HepG2 (cell line): ENCODE measurements around the gene ADAM20. TPM values are rescaled to one million over a fixed set of nuclear protein-coding genes. Genes with fewer than 3 reads are reported as not detected.

Experiments used
- ATAC-seq: fragments of 200-7000 bp; cut with Tn5 transposase; 3 replicates; pipeline ENCODE4 v1.9.1; 2020; ENCODE audit warnings: mild to moderate bottlenecking, moderate library complexity
- Bru-seq: library from RNA; stranded (reverse); fragments of 400-500 nt; gene quantifications from one replicate; lab custom pipeline; 2021; lab: Mats Ljungman, UMichigan
- BruChase-seq, 2 experiments: library from RNA; stranded (reverse); fragments of 400-500 nt; gene quantifications; one replicate each; lab custom pipeline; 2021; lab: Mats Ljungman, UMichigan
- BruUV-seq: library from RNA; stranded (reverse); fragments of 400-500 nt; replicated peaks from 2 replicates; lab custom pipeline; 2021; lab: Mats Ljungman, UMichigan
- CTCF ChIA-PET: fragments of 300-600 bp; formaldehyde crosslinking; extraction: SDS; loops from one replicate; lab custom pipeline; 2021; ENCODE audit warnings: low total read pairs, inconsistent platforms, low intra/inter-chr PET ratio; lab: Yijun Ruan, JAX
- POLR2A ChIA-PET: fragments of 350-600 bp; sonication (Branson Sonifier 250); formaldehyde crosslinking; loops from one replicate; lab custom pipeline; 2020; ENCODE audit warnings: antibody characterized with exemption, inconsistent platforms; lab: Yijun Ruan, JAX
- DNase-seq: peaks from one replicate; pipeline ENCODE4 v3.0.0-alpha.2; 2015; ENCODE audit warnings: low spot score
- FAIRE-seq: peaks from 3 replicates; lab custom pipeline; 2011; peaks lifted over from hg19 to GRCh38; lab: Jason Lieb, UNC
- H2AFZ ChIP-seq: one replicate; pipeline ENCODE4 v1.6.1; 2011; ENCODE audit warnings: low read length, inconsistent platforms
- H3K27ac ChIP-seq: fragments of 300-600 bp; 3 replicates; pipeline ENCODE4 v1.8.0; 2011; ENCODE audit warnings: mixed run types, mild to moderate bottlenecking, mixed read lengths, low read length, inconsistent platforms; ENCODE audit not compliant: insufficient read depth; ENCODE audit errors: extremely low read length
- H3K27me3 ChIP-seq, 2 experiments: fragments of 200-600 bp in 1 of 2; 2 replicates in 1 of 2; 3 replicates in 1 of 2; pipeline versions ENCODE4 v1.6.0 to v1.8.0; 2011; ENCODE audit warnings: low read length in 2 of 2, mild to moderate bottlenecking in 2 of 2, moderate library complexity in 2 of 2, inconsistent platforms in 1 of 2; ENCODE audit not compliant: insufficient read depth in 2 of 2, control insufficient read depth in 1 of 2
- H3K36me3 ChIP-seq, 2 experiments: fragments of 200-600 bp in 1 of 2; replicated peaks in 1 of 2; 2 replicates in 1 of 2; 3 replicates in 1 of 2; pipeline versions ENCODE4 v1.5.1 to v1.8.0; 2011; ENCODE audit warnings: low read length in 2 of 2, inconsistent platforms in 1 of 2; ENCODE audit not compliant: insufficient read depth in 2 of 2, control insufficient read depth in 1 of 2
- H3K4me1 ChIP-seq: 2 replicates; pipeline ENCODE4 v1.5.1; 2012; ENCODE audit warnings: low read length, inconsistent platforms; ENCODE audit not compliant: insufficient read depth
- H3K4me2 ChIP-seq: 2 replicates; pipeline ENCODE4 v1.6.0; 2011; ENCODE audit warnings: low read depth, low read length, inconsistent platforms
- H3K4me3 ChIP-seq, 3 experiments: fragments of 200-600 bp in 1 of 3; sonication (generic), shearing (Covaris generic) in 1 of 3; replicated peaks in 1 of 3; 2 replicates each; pipeline ENCODE4 v1.5.1; 2011 to 2016; ENCODE audit warnings: low read length in 3 of 3, inconsistent platforms in 2 of 3, low read depth in 2 of 3, mild to moderate bottlenecking in 2 of 3, control low read depth in 1 of 3, mixed read lengths in 1 of 3; ENCODE audit not compliant: insufficient read depth in 1 of 3
- H3K79me2 ChIP-seq: one replicate; pipeline ENCODE4 v1.6.1; 2011; ENCODE audit warnings: low read length, inconsistent platforms; ENCODE audit not compliant: insufficient read depth
- H3K9ac ChIP-seq: 2 replicates; pipeline ENCODE4 v1.6.0; 2011; ENCODE audit warnings: mild to moderate bottlenecking, low read depth, low read length, inconsistent platforms; ENCODE audit not compliant: insufficient read depth
- H3K9me3 ChIP-seq: 2 replicates; pipeline ENCODE4 v1.5.1; 2012; ENCODE audit warnings: mild to moderate bottlenecking, low read length
- H4K20me1 ChIP-seq: 2 replicates; pipeline ENCODE4 v1.6.0; 2011; ENCODE audit warnings: inconsistent platforms, mild to moderate bottlenecking, low read length, moderate library complexity; ENCODE audit not compliant: insufficient read depth
- FOXK1 ChIP-seq: sonication (generic); formaldehyde crosslinking; IDR thresholded peaks from 2 replicates; pipeline ENCODE4 v1.4.0; 2020; ENCODE audit warnings: low read depth, missing genetic modification reagents, borderline replicate concordance
- KDM5B ChIP-seq: sonication (generic); formaldehyde crosslinking; IDR thresholded peaks from 2 replicates; pipeline ENCODE4 v1.4.0; 2020; ENCODE audit warnings: missing genetic modification reagents, mild to moderate bottlenecking, borderline replicate concordance
- PCBP1 ChIP-seq: fragments of 200-400 bp; formaldehyde crosslinking; IDR thresholded peaks from 2 replicates; pipeline ENCODE4 v1.6.1; 2017; ENCODE audit warnings: mild to moderate bottlenecking, low read depth, low read length, borderline replicate concordance
- PRDM10 ChIP-seq: sonication (generic); formaldehyde crosslinking; IDR thresholded peaks from 2 replicates; pipeline ENCODE4 v1.4.0; 2020; ENCODE audit warnings: low read depth, missing genetic modification reagents
- RAD51 ChIP-seq: fragments of 450-650 bp; IDR thresholded peaks from 2 replicates; pipeline ENCODE4 v1.6.1; 2016; ENCODE audit warnings: borderline replicate concordance
- RNF219 ChIP-seq: sonication (generic); formaldehyde crosslinking; IDR thresholded peaks from 2 replicates; pipeline ENCODE4 v1.5.0; 2020; ENCODE audit warnings: mild to moderate bottlenecking, missing genetic modification reagents
- SMYD3 ChIP-seq: sonication (generic); formaldehyde crosslinking; IDR thresholded peaks from 2 replicates; pipeline ENCODE4 v1.8.1; 2023; ENCODE audit warnings: mild to moderate bottlenecking, missing genetic modification reagents
- SNAI1 ChIP-seq: sonication (generic); formaldehyde crosslinking; IDR thresholded peaks from 2 replicates; pipeline ENCODE4 v1.5.0; 2020; ENCODE audit warnings: mild to moderate bottlenecking, missing genetic modification reagents, borderline replicate concordance
- ZNF180 ChIP-seq: sonication (generic); formaldehyde crosslinking; IDR thresholded peaks from 2 replicates; pipeline ENCODE4 v1.4.0; 2020; ENCODE audit warnings: low read depth, missing genetic modification reagents, borderline replicate concordance
- ZNF30 ChIP-seq: sonication (generic); formaldehyde crosslinking; IDR thresholded peaks from 2 replicates; pipeline ENCODE4 v1.5.0; 2020; ENCODE audit warnings: mild to moderate bottlenecking, missing genetic modification reagents
- ZNF616 ChIP-seq: sonication (generic); formaldehyde crosslinking; IDR thresholded peaks from 2 replicates; pipeline ENCODE4 v1.5.0; 2020; ENCODE audit warnings: low read depth, mild to moderate bottlenecking, missing genetic modification reagents
- ZNF652 ChIP-seq: IDR thresholded peaks from 2 replicates; pipeline ENCODE4 v1.6.1; 2016; ENCODE audit warnings: low read depth, borderline replicate concordance
- ZNF691 ChIP-seq: sonication (generic); formaldehyde crosslinking; IDR thresholded peaks from 2 replicates; pipeline ENCODE4 v1.4.0; 2020; ENCODE audit warnings: missing genetic modification reagents, low read depth, mild to moderate bottlenecking, borderline replicate concordance
- ZNF747 ChIP-seq: sonication (generic); formaldehyde crosslinking; IDR thresholded peaks from 2 replicates; pipeline ENCODE4 v1.8.1; 2023; ENCODE audit warnings: missing genetic modification reagents, mild to moderate bottlenecking, borderline replicate concordance
- in situ Hi-C: cut with HindIII; loops from 2 replicates; pipeline ENCODE4 v1.10.0; 2017; ENCODE audit warnings: low pct_unique_long_range_greater_than_20kb; ENCODE audit not compliant: extremely low pct_ligation_motif_present
- intact Hi-C: fragments of 100-400 bp; cut with micrococcal nuclease; formaldehyde crosslinking; loops from one replicate; pipeline ENCODE4 v1.10.0; 2022; ENCODE audit not compliant: unreplicated experiment
- long read RNA-seq, 2 experiments: library from RNA in 1 of 2; library from polyadenylated mRNA in 1 of 2; stranded (forward) in 1 of 2; unstranded in 1 of 2; transcript quantifications; one replicate each; pipeline ENCODE4 v2.0.0, GENCODE V29; 2019 to 2022
- polyA minus RNA-seq, 3 experiments: library from RNA; depleted of rRNA, polyadenylated mRNA; stranded (reverse); fragments of >200 nt; gene quantifications; 2 replicates each; pipeline ENCODE4 v1.2.3, GENCODE V29; 2011; ENCODE audit warnings: low replicate concordance in 1 of 3
- polyA plus RNA-seq, 8 experiments: library from polyadenylated mRNA; depleted of rRNA in 3 of 8; stranded (reverse) in 7 of 8; unstranded in 1 of 8; fragments of >200 nt; fragmentation: Illumina TruSeq in 4 of 8; extraction: Trizol in 4 of 8; gene quantifications; 2 replicates each; pipeline versions ENCODE4 v1.2.1 to v1.2.3, GENCODE V29; 2011 to 2016; ENCODE audit warnings: low read depth in 4 of 8, missing spikeins in 1 of 8, mixed read lengths in 1 of 8; ENCODE audit not compliant: insufficient read depth in 1 of 8
- total RNA-seq, 5 experiments: library from RNA; depleted of rRNA; stranded (reverse); fragments of >200 nt; fragmentation: Illumina TruSeq; extraction: Trizol; gene quantifications; 2 replicates each; pipeline ENCODE4 v1.2.3, GENCODE V29; 2016; ENCODE audit warnings: low read depth in 1 of 5

Gene ADAM20
- total RNA-seq (2016; rRNA removed; fragmentation: Illumina TruSeq; extraction: Trizol) (0.18 TPM in 1 of 2 replicates, not detected in the other), polyA plus RNA-seq (2011; rRNA removed) (0.08 and 0.09 TPM in 2 replicates), polyA minus RNA-seq (2011; rRNA and poly(A)+ RNA removed; ENCODE audit: low replicate concordance) (0.21 and 2.0 TPM in 2 replicates), Bru-seq, nascent RNA (percentile 43 among the genes with signal in this experiment), BruChase-seq, experiment 1, labeled RNA remaining after a 6-hour chase (percentile 70 among the genes with signal in this experiment), BruChase-seq, experiment 2, labeled RNA remaining after a 2-hour chase (percentile 71 among the genes with signal in this experiment)
- not detected in 2 replicates for total RNA-seq (2016; cell fraction: cytosol; rRNA removed; fragmentation: Illumina TruSeq; extraction: Trizol; ENCODE audit: low read depth)
- total RNA-seq (2016; cell fraction: insoluble cytoplasmic fraction; rRNA removed; fragmentation: Illumina TruSeq; extraction: Trizol), result 0.17 TPM in 1 of 2 replicates, not detected in the other
- not detected in 2 replicates for total RNA-seq (2016; cell fraction: membrane; rRNA removed; fragmentation: Illumina TruSeq; extraction: Trizol)
- total RNA-seq (2016; cell fraction: nucleus; rRNA removed; fragmentation: Illumina TruSeq; extraction: Trizol), result 1.1 TPM in 2 replicates
- 0.01 TPM in 1 of 2 replicates, not detected in the other for polyA plus RNA-seq (2011; cell fraction: cytosol; rRNA removed)
- 0.45 and 0.59 TPM in 2 replicates for polyA plus RNA-seq (2011; cell fraction: nucleus; rRNA removed)
- 0.07 TPM in 1 of 2 replicates, not detected in the other for polyA plus RNA-seq (2012)
- not detected in 2 replicates for polyA plus RNA-seq (2016; cell fraction: cytosol; fragmentation: Illumina TruSeq; extraction: Trizol; ENCODE audit: low read depth)
- polyA plus RNA-seq (2016; cell fraction: insoluble cytoplasmic fraction; fragmentation: Illumina TruSeq; extraction: Trizol; ENCODE audit: low read depth), result not detected in 2 replicates
- polyA plus RNA-seq (2016; cell fraction: membrane; fragmentation: Illumina TruSeq; extraction: Trizol; ENCODE audit: low read depth), result not detected in 2 replicates
- polyA plus RNA-seq (2016; cell fraction: nucleus; fragmentation: Illumina TruSeq; extraction: Trizol; ENCODE audit: insufficient read depth, low read depth), result 0.21 TPM in 1 of 2 replicates, not detected in the other
- not detected in 2 replicates for polyA minus RNA-seq (2011; cell fraction: cytosol; rRNA and poly(A)+ RNA removed)
- 11.4 and 11.8 TPM in 2 replicates for polyA minus RNA-seq (2011; cell fraction: nucleus; rRNA and poly(A)+ RNA removed)
- long read RNA-seq, experiment 1, result 0 reads
- long read RNA-seq, experiment 2, result 0 reads

- no peak for ATAC-seq
- intact Hi-C loops, result no loop called here
- H3K9ac ChIP-seq, result no peak within 1 kb of the TSS
- POLR2A ChIA-PET, result no interaction called here
- H3K4me2 ChIP-seq, result no peak within 1 kb of the TSS
- no peak within 1 kb of the TSS for H3K4me3 ChIP-seq
- TF ChIP-seq PCBP1 (no peak), ZNF30 (CRISPR knock-in tag) (no peak), FOXK1 (CRISPR knock-in tag) (no peak), RNF219 (CRISPR knock-in tag) (no peak), SMYD3 (no peak), PRDM10 (CRISPR knock-in tag) (no peak), ZNF180 (CRISPR knock-in tag) (no peak), ZNF616 (CRISPR knock-in tag) (no peak), ZNF747 (CRISPR knock-in tag) (no peak), KDM5B (CRISPR knock-in tag) (no peak), ZNF691 (no peak), SNAI1 (CRISPR knock-in tag) (no peak), ZNF652 (CRISPR knock-in tag) (no peak), RAD51 (no peak)
- TF ChIP-seq, all 625 proteins: peak for 0
- Histone ChIP-seq H3K36me3 (no peaks in the 10 kb centered on the region), H3K4me1 (no peaks in the 10 kb centered on the region), H3K27me3 (no peaks in the 10 kb centered on the region), H3K9me3 (peaks cover 6% of the 10 kb centered on the region), H3K27ac (no peak within 1 kb of the TSS), H4K20me1 (no peaks in the 10 kb centered on the region), H2AFZ (no peak within 1 kb of the TSS), H3K79me2 (no peaks in the 10 kb centered on the region)
- DNase-seq (no peak), FAIRE-seq (no peak)
- CTCF ChIA-PET, result no interaction called here
- in situ Hi-C loops, result no loop called here
- no TSS peak for BruUV-seq
Measured at GRCh38 chr14:70534904-70535303, at the start of gene ADAM20. Gene ADAM20, minus strand, starts transcription at chr14:70535004. Its CDS starts 10,247 bp downstream, at chr14:70524757.
